HG02840 (cell line): ENCODE results near the gene SIGLEC1.

Experiments used
- ATAC-seq: cut with Tn5 transposase; IDR thresholded peaks from one replicate; pipeline ENCODE4 v1.9.1; 2021; ENCODE audit warnings: mild to moderate bottlenecking, moderate library complexity, moderate number of reproducible peaks; ENCODE audit not compliant: unreplicated experiment, low FRiP score

The SIGLEC1 gene

GRCh38 chr20:3712279-3712873 lies at the start of gene SIGLEC1:
Gene SIGLEC1 (minus strand): TSS chr20:3712600. CDS start chr20:3707128, 5,472 bp downstream.
- no peak for ATAC-seq

- ATAC-seq = no peak
Measured at GRCh38 chr20:3760655-3761348, 48.4 kb upstream of the SIGLEC1 start.

- ATAC-seq = no peak
Measured at GRCh38 chr20:3759884-3760283, 47.5 kb upstream of the SIGLEC1 start.

GRCh38 chr20:3759316-3759823 lies 47.0 kb upstream of the SIGLEC1 start:
- ATAC-seq = no peak

- ATAC-seq = no peak
Measured at GRCh38 chr20:3758566-3758965, 46.2 kb upstream of the SIGLEC1 start.

GRCh38 chr20:3757268-3757667 lies 44.9 kb upstream of the SIGLEC1 start:
- ATAC-seq = no peak

GRCh38 chr20:3755814-3756480 lies 43.5 kb upstream of the SIGLEC1 start:
- ATAC-seq = no peak

- no peak for ATAC-seq
Measured at GRCh38 chr20:3755269-3755668, 42.9 kb upstream of the SIGLEC1 start.

GRCh38 chr20:3754276-3754630 lies 41.9 kb upstream of the SIGLEC1 start:
- ATAC-seq = no peak

GRCh38 chr20:3753501-3754275 lies 41.3 kb upstream of the SIGLEC1 start:
- ATAC-seq = no peak

- no peak for ATAC-seq
Measured at GRCh38 chr20:3753098-3753497, 40.7 kb upstream of the SIGLEC1 start.

- no peak for ATAC-seq
Measured at GRCh38 chr20:3752386-3752759, 40.0 kb upstream of the SIGLEC1 start.

GRCh38 chr20:3751675-3752385 lies 39.4 kb upstream of the SIGLEC1 start:
- no peak for ATAC-seq

- no peak for ATAC-seq
Measured at GRCh38 chr20:3751305-3751674, 38.9 kb upstream of the SIGLEC1 start.

- ATAC-seq = no peak
Measured at GRCh38 chr20:3749689-3750531, 37.5 kb upstream of the SIGLEC1 start.

- no peak for ATAC-seq
Measured at GRCh38 chr20:3749087-3749688, 36.8 kb upstream of the SIGLEC1 start.

- no peak for ATAC-seq
Measured at GRCh38 chr20:3748073-3748472, 35.7 kb upstream of the SIGLEC1 start.

- no peak for ATAC-seq
Measured at GRCh38 chr20:3747471-3747870, 35.1 kb upstream of the SIGLEC1 start.

- ATAC-seq = no peak
Measured at GRCh38 chr20:3745686-3746173, 33.3 kb upstream of the SIGLEC1 start.
